ENCODE results near the gene TBC1D22B.
"Not testable (repeated sequence)": the region's sequence is repeated elsewhere in the genome, so short reads cannot be mapped to it uniquely, and the experiment has no call there.

Gene TBC1D22B

GRCh38 chr6:37321101-37321500 lies 63.5 kb downstream of the TBC1D22B start:
- no peak for DNase-seq (ENCODE audit: low read depth in 3 of 3)

- DNase-seq (ENCODE audit: low read depth in 3 of 3): no peak
These were observed 64.2 kb downstream of the TBC1D22B start for GRCh38 chr6:37321516-37322415.

GRCh38 chr6:37323580-37323979 lies 66.0 kb downstream of the TBC1D22B start:
- DNase-seq (ENCODE audit: low read depth in 3 of 3): no peak

GRCh38 chr6:37324131-37325033 lies 66.8 kb downstream of the TBC1D22B start:
- DNase-seq (ENCODE audit: low read depth in 3 of 3): no peak

- DNase-seq (ENCODE audit: low read depth in 3 of 3): not testable (repeated sequence)
These were observed 72.8 kb downstream of the TBC1D22B start for GRCh38 chr6:37330345-37330744.

GRCh38 chr6:37331047-37331446 lies 73.5 kb downstream of the TBC1D22B start:
- DNase-seq (ENCODE audit: low read depth in 3 of 3): no peak

GRCh38 chr6:37332894-37333293 lies 75.3 kb downstream of the TBC1D22B start:
- DNase-seq (ENCODE audit: low read depth in 3 of 3): no peak

DNA sequence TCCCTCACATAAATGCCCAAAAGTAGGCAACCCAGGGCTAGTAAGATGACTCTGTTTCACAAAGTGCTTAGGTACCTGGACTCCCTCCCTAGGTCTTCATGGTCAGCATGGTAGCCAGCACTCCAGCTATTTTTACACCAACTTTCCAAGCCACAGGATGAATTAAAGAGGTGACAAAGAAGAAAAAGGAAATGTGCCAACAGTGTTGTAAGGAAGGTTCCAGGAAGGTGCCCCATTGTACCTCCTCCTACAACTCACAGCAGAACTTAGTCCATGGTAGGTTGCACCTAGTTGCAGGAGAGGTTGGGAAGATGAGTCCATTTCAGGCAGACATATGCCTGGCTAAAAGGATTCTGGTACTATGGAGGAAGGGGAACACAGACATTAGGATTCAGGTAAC lies 76.5 kb downstream of the TBC1D22B start:
- no peak for DNase-seq (ENCODE audit: low read depth in 3 of 3)

- not testable (repeated sequence) for DNase-seq (ENCODE audit: low read depth in 3 of 3)
These were observed 80.7 kb downstream of the TBC1D22B start for GRCh38 chr6:37338317-37338716.

GRCh38 chr6:37338745-37339255 lies 81.2 kb downstream of the TBC1D22B start:
- no peak for DNase-seq (ENCODE audit: low read depth in 3 of 3)

DNA sequence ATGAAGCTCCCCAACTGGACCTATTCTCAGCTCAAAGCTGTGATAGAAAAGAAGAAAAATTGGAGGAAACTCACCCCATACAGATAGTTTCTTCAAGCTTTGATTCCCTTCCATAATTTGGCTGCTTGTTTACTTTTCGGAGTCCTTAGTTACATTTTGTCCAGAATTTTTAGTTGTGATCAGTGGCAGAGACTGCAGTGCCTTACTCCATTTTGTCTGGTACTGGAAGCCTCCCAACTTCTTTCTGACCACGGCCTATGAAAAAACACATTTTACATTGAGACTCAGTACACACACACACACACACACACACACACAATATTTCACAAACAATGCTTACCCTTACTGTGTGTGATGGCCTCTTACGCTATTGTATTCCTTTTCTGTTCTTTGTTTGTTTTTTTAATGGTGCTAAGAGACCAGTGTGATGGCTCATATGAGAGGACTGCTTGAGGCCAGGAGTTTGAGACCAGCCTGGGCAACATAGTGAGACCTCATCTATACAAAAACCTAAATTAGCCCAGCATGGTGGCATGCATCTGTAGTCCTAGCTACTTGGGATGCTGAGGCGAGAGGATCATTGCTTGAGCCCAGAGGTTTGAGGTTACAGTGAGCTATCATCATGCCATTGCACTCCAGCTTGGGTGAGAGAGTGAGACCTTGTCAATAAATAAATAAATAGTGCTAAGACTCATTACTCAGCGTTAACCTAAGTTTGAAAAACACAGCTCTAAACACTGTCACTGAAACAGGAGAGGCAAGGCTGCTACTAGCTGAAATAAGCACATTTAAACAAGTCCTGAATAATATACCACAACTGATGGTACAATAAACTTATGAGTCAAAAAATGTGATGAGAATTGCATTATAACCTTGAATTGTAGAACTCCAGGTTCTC lies 82.4 kb downstream of the TBC1D22B start:
- no peak for DNase-seq (ENCODE audit: low read depth in 3 of 3)

- no peak for DNase-seq (ENCODE audit: low read depth in 3 of 3)
These were observed 83.0 kb downstream of the TBC1D22B start for GRCh38 chr6:37340639-37340943.

- no peak for DNase-seq (ENCODE audit: low read depth in 3 of 3)
These were observed 85.7 kb downstream of the TBC1D22B start for GRCh38 chr6:37343248-37343647.

GRCh38 chr6:37344308-37344707 lies 86.7 kb downstream of the TBC1D22B start:
- DNase-seq (ENCODE audit: low read depth in 3 of 3): no peak

- not testable (repeated sequence) for DNase-seq (ENCODE audit: low read depth in 3 of 3)
These were observed 88.2 kb downstream of the TBC1D22B start for GRCh38 chr6:37345804-37346203.

- DNase-seq (ENCODE audit: low read depth in 3 of 3): no peak
These were observed 89.6 kb downstream of the TBC1D22B start for GRCh38 chr6:37347177-37347576.

DNA sequence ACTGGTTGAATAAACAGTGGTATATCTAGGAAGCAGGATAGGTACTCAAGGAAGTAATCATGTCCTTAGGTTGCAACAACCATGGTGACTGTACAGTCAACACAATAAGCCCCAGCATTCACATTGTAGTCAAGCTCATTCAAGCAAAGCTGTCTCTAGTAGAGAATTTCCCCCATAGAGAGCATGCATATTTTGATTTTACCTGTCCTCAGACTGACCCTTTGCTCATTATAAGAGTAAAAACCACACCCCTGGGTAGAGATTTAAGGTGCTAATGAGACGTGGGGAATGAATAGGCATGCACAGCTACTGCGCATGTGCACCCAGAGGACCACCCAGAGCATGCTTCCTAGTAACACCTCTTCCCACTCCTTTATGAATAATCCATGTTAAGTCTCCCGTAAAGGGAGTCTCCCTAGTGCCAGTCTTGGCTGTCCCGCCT lies 90.1 kb downstream of the TBC1D22B start:
- DNase-seq (ENCODE audit: low read depth in 3 of 3): no peak

- no peak for DNase-seq (ENCODE audit: low read depth in 3 of 3)
These were observed 93.5 kb downstream of the TBC1D22B start for GRCh38 chr6:37351027-37351426.

- DNase-seq (ENCODE audit: low read depth in 3 of 3): no peak
These were observed 94.8 kb downstream of the TBC1D22B start for GRCh38 chr6:37352384-37352783.

DNA sequence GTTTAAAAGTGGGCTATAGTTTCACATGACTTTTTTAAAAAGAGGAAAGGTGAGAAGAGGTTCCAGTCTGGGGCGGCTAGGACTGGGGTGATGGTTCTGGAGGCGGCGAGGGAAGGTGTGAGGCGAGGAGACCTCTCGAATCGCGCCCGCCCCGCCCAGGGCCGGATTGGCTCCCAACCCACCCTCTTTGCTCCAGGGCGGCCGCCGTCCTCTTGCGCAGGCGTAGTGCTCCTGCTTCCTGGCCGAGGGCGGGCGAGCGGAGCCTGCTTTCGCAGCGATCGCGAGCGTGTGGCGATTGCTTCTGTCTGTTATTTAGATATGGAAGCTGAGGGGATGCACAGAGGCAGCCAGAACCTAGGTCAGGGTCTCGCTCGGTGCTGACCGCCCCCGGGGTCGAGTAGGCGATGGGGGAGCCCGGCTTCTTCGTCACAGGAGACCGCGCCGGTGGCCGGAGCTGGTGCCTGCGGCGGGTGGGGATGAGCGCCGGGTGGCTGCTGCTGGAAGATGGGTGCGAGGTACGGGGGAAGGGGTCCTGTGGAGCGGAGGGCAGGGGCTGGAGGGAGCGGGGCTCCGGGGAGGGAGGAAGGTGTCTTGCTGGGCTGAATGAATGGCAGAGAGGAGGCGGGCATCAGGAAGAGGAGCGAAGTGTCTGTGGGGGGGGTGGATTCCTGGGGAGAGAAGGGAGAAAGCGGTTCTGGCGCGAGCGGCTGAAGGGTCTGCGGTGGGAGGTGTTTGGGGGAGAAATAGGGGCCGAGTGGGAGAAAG lies 96.4 kb downstream of the TBC1D22B start, which contains the start of gene RNF8:
TSS of gene RNF8 (plus strand) at position 223 of the 765 bp plus-strand sequence. CDS start at position 405, 182 bp downstream.
- DNase-seq (ENCODE audit: low read depth in 3 of 3): peak; percentile 75 to 80 (median 75)
